Hepatocyte (in vitro differentiated cells): ENCODE results near the gene SMIM33.

Experiments used
- CTCF ChIP-seq: fragments of 200-600 bp; sonication (generic); IDR thresholded peaks from 2 replicates; pipeline ENCODE4 v1.5.1; 2016; ENCODE audit warnings: antibody characterized with exemption, mild to moderate bottlenecking; ENCODE audit not compliant: poor library complexity
- EZH2 ChIP-seq: fragments of 200-600 bp; sonication (generic); IDR thresholded peaks from 2 replicates; pipeline ENCODE4 v1.6.1; 2016; ENCODE audit warnings: antibody characterized with exemption, mild to moderate bottlenecking, borderline replicate concordance

GRCh38 chr5:139431706-139432105 lies 39.1 kb upstream of the SMIM33 start:
- TF ChIP-seq CTCF (no peak), EZH2 (no peak)
